ENCODE data around the gene SYCE1L.

The SYCE1L gene

DNA sequence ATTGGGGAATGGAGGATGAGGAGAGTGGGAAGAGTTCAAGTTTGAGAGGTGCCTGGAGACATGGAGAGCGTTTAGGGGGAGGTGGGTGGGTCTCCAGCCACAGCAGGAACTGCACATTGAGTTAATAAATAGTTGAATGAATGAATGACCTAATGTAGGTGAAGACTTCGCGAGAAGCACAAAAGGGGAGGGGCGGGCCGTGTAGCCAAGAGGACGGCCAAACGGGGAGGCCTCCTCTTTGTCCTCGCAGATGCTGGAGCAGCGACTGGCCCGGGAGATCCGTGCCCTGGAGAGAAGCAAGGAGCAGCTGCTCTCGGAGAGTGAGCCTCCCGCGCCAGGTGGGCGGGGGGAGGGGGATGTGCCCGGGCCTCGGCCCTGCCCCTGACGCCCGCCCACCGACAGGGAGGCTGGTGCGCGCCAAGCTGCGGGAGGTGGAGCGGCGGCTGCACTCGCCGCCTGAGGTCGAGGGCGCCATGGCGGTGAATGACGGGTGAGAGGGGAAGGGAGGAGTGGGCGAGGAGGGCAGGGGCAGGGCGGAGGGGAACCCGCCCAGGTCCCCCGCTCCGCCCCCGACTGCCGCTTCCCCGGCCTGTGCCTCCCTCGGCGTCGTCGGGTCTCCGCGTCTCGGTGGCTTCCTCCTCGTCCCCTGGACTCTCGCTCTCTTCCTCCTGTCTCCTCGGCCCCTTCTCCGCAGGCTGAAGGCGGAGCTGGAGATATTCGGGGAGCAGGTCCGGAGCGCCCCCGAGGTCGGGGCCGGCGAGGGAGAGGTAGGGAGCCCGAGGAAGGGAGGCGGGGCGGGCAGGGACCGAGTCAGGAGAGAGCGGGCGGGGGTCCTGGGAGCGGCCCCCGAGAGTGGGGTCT lies 12.9 kb downstream of the SYCE1L start (continued):
- TF ChIP-seq, protein P1, sequence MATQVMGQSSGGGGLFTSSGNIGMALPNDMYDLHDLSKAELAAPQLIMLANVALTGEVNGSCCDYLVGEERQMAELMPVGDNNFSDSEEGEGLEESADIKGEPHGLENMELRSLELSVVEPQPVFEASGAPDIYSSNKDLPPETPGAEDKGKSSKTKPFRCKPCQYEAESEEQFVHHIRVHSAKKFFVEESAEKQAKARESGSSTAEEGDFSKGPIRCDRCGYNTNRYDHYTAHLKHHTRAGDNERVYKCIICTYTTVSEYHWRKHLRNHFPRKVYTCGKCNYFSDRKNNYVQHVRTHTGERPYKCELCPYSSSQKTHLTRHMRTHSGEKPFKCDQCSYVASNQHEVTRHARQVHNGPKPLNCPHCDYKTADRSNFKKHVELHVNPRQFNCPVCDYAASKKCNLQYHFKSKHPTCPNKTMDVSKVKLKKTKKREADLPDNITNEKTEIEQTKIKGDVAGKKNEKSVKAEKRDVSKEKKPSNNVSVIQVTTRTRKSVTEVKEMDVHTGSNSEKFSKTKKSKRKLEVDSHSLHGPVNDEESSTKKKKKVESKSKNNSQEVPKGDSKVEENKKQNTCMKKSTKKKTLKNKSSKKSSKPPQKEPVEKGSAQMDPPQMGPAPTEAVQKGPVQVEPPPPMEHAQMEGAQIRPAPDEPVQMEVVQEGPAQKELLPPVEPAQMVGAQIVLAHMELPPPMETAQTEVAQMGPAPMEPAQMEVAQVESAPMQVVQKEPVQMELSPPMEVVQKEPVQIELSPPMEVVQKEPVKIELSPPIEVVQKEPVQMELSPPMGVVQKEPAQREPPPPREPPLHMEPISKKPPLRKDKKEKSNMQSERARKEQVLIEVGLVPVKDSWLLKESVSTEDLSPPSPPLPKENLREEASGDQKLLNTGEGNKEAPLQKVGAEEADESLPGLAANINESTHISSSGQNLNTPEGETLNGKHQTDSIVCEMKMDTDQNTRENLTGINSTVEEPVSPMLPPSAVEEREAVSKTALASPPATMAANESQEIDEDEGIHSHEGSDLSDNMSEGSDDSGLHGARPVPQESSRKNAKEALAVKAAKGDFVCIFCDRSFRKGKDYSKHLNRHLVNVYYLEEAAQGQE (tag by site-specific recombination; IDR thresholded peaks at IDR 0.05): no peak
- TF ChIP-seq ZSCAN30 (tag by site-specific recombination; IDR thresholded peaks at IDR 0.05) (no peak), ZNF211 (tag by site-specific recombination; IDR thresholded peaks at IDR 0.05; ENCODE audit: low read depth) (no peak), BCL11A (tag by site-specific recombination; IDR thresholded peaks at IDR 0.05; ENCODE audit: low read depth) (no peak), ATF2 (tag by site-specific recombination; IDR thresholded peaks at IDR 0.05; ENCODE audit: low read depth) (no peak), ZNF398 (tag by site-specific recombination; IDR thresholded peaks at IDR 0.05) (peak; percentile 93), ZNF560 (tag by site-specific recombination; IDR thresholded peaks at IDR 0.05; ENCODE audit: borderline replicate concordance) (no peak), ZNF426 (tag by site-specific recombination; IDR thresholded peaks at IDR 0.05) (no peak), ZNF654 (tag by site-specific recombination; IDR thresholded peaks at IDR 0.05; ENCODE audit: low read depth) (no peak), ZBTB21 (tag by site-specific recombination; IDR thresholded peaks at IDR 0.05) (no peak), ZNF223 (tag by site-specific recombination; IDR thresholded peaks at IDR 0.05) (no peak), ZNF548 (tag by site-specific recombination; IDR thresholded peaks at IDR 0.05) (no peak), GLIS1 (tag by site-specific recombination; IDR thresholded peaks at IDR 0.05) (peak; percentile 95), ZNF610 (tag by site-specific recombination; IDR thresholded peaks at IDR 0.05; ENCODE audit: borderline replicate concordance) (peak; percentile 84; the same call in 1 of the 2 replicates), ZNF837 (tag by site-specific recombination; IDR thresholded peaks at IDR 0.05) (no peak), OSR2 (tag by site-specific recombination; IDR thresholded peaks at IDR 0.05) (peak; percentile 14; the same call in 1 of the 2 replicates), ZNF473 (tag by site-specific recombination; IDR thresholded peaks at IDR 0.05) (no peak), ZNF292 (tag by site-specific recombination; IDR thresholded peaks at IDR 0.05; ENCODE audit: borderline replicate concordance, low read depth) (no peak), ZNF580 (tag by site-specific recombination; IDR thresholded peaks at IDR 0.05) (no peak), YY1 (tag by site-specific recombination; IDR thresholded peaks at IDR 0.05) (peak; percentile 61; the same call in 1 of the 2 replicates), ZNF670 (tag by site-specific recombination; IDR thresholded peaks at IDR 0.05; ENCODE audit: low read depth) (no peak)
- TF ChIP-seq, protein P2, sequence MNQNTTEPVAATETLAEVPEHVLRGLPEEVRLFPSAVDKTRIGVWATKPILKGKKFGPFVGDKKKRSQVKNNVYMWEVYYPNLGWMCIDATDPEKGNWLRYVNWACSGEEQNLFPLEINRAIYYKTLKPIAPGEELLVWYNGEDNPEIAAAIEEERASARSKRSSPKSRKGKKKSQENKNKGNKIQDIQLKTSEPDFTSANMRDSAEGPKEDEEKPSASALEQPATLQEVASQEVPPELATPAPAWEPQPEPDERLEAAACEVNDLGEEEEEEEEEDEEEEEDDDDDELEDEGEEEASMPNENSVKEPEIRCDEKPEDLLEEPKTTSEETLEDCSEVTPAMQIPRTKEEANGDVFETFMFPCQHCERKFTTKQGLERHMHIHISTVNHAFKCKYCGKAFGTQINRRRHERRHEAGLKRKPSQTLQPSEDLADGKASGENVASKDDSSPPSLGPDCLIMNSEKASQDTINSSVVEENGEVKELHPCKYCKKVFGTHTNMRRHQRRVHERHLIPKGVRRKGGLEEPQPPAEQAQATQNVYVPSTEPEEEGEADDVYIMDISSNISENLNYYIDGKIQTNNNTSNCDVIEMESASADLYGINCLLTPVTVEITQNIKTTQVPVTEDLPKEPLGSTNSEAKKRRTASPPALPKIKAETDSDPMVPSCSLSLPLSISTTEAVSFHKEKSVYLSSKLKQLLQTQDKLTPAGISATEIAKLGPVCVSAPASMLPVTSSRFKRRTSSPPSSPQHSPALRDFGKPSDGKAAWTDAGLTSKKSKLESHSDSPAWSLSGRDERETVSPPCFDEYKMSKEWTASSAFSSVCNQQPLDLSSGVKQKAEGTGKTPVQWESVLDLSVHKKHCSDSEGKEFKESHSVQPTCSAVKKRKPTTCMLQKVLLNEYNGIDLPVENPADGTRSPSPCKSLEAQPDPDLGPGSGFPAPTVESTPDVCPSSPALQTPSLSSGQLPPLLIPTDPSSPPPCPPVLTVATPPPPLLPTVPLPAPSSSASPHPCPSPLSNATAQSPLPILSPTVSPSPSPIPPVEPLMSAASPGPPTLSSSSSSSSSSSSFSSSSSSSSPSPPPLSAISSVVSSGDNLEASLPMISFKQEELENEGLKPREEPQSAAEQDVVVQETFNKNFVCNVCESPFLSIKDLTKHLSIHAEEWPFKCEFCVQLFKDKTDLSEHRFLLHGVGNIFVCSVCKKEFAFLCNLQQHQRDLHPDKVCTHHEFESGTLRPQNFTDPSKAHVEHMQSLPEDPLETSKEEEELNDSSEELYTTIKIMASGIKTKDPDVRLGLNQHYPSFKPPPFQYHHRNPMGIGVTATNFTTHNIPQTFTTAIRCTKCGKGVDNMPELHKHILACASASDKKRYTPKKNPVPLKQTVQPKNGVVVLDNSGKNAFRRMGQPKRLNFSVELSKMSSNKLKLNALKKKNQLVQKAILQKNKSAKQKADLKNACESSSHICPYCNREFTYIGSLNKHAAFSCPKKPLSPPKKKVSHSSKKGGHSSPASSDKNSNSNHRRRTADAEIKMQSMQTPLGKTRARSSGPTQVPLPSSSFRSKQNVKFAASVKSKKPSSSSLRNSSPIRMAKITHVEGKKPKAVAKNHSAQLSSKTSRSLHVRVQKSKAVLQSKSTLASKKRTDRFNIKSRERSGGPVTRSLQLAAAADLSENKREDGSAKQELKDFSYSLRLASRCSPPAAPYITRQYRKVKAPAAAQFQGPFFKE (tag by site-specific recombination; IDR thresholded peaks at IDR 0.05; ENCODE audit: borderline replicate concordance): no peak
